NCI-H1930 (cell line): ENCODE data around the gene SH2D4B.

Experiments
- DNase-seq, 2 experiments: peaks; one replicate each; lab custom pipeline; 2025; lab: John Stamatoyannopoulos, UW

SH2D4B gene

DNA sequence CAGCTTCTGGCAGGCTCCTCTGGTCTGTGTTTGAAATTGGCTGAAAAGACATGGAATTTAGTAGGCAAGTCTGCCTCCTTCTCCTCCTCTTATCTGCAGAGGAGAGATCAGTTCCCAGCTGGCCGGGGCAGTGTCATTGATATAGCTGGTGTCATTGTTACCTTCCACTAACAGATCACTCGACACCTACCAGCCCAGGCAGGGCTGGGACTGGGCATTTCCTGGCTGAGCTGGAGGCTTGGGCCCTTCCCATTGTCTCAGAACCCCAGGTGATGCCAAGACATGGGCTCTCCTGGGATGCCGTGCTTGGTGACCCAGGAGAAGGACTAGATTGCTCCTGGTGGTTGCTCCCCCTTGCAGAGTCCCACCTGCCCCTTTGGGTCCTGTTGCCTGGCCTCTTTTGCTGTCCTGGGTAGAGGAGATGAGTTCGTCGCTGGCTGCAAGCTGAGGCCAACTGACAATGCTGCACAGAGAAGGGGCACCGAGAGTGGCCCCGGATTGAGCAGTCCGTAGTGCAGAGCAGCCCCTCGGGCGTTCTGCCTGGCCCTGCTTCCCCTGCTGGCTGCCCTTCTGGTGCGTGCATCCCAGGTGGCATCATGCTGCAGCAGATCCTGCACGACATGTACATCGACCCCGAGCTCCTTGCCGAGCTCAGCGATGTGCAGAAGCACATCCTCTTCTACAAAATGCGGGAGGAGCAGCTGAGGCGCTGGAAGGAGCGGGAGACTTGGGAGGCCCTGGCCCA lies at the start of gene SH2D4B:
Gene SH2D4B, plus strand, starts transcription at position 167 of the 745 bp plus-strand sequence. Its CDS starts 430 bp downstream, at position 597.
- DNase-seq, result no peak

DNA sequence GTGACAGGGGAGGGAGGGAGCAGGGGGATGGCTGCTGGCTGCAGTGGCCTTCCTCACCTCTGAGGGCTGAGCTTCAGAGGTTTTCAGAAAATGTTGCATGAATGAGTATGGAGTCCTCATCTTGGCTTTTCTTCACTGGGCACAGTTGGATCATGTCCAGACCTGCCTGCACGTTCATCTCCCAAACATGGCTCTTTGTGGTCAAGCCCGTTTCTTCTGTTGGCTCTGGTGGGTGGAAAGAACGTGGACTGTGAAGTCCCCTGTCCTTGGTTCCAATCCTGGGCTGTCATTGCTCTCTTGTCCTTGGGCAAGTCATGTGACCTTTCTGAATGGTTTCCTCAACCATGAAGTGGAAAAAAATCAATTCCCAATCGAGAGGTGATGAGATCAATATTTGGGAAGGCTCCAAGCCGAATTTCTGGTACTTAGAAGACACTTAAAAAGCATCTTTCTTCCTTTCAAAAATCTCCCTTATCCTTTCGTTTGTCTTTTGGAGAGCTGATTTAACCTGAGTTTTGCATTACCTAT lies 49.1 kb upstream of the SH2D4B start:
- DNase-seq, result no peak

- DNase-seq, result no peak
Observed at GRCh38 chr10:80489371-80490112, 48.2 kb upstream of the SH2D4B start.

GRCh38 chr10:80491251-80492102 lies 46.2 kb upstream of the SH2D4B start:
- no peak for DNase-seq

DNA sequence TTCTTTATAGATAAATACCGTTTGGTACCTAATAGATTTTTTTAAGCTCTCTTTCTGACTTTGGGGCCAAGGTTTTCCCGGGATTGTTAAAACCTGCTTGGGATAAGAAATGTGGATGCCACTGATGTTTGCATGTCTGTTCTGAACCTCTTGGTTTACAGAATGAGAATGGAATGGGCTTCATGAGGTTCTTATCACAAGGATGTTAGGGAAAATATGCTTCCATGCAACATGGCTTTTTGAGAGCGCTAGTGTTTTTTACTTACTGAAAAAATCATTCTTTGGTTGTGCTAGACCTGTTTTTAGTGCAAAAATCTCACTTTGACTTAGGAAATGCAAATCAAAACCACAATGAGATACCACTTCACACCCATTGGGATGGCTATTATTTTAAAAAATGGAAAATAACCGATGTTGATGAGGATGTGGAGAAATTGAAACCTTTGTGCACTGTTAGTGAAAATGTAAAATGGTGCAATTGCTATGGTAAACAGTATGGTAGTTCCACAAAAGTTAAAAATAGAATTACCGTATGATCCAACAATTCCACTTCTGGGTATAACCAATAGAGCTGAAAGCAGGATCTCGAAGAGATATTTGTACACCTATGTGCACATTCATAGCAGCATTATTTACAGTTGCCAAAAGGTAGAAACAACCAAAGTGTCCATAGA lies 44.7 kb upstream of the SH2D4B start:
- DNase-seq, result no peak

DNA sequence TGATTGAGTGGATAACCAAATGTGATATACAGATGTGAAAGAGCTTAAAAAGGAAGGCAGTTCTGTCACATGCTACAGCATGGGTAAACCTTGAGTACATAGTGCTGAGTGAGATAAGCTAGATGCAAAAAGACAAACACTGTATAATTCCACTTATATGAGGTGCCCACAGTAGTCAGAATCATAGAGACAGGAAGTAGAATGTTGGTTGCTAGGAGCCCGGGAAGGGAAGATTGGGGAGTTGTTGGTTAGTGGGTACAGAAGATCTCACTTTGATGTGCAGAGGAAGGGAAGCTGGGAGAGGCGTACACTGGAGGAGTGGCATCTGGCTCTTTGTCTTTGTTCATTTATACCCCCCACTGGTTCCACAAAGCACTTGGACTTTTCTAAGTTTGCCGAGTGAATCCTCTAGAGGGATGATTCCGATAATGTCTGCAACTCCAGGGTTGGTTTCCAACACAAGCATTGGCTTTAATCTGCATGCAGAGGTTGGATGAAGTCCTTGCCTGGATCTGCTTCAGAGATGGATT lies 44.1 kb upstream of the SH2D4B start:
- DNase-seq, result no peak

DNA sequence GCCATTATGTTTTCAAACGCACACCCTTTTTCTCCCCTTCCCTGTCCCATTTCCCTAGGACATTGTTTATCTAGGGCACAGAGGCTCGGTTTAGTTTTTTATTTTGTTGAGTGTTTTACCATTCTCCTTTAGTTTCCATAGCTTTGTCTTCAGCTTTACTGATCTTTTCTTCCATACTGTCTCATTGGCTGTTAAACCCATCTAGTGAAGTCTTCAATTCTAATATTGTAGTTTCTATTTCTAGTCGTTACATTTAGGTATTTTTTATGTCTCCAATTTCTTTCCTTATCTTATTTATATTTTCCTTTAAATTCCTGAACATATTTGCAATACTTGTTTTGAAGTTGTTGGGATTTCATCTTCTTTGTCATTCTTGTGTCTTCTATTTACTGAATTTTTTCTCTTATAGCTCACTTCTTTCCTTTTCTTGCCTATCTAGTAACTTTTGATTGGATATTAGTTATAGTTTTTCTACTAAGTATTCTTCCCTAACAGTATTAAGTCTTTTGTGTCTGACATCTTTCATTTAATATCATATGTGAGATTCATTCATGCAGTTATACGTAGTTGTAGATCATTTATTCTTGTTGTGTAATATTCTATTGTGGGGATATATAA lies 41.0 kb upstream of the SH2D4B start:
- no peak for DNase-seq

DNA sequence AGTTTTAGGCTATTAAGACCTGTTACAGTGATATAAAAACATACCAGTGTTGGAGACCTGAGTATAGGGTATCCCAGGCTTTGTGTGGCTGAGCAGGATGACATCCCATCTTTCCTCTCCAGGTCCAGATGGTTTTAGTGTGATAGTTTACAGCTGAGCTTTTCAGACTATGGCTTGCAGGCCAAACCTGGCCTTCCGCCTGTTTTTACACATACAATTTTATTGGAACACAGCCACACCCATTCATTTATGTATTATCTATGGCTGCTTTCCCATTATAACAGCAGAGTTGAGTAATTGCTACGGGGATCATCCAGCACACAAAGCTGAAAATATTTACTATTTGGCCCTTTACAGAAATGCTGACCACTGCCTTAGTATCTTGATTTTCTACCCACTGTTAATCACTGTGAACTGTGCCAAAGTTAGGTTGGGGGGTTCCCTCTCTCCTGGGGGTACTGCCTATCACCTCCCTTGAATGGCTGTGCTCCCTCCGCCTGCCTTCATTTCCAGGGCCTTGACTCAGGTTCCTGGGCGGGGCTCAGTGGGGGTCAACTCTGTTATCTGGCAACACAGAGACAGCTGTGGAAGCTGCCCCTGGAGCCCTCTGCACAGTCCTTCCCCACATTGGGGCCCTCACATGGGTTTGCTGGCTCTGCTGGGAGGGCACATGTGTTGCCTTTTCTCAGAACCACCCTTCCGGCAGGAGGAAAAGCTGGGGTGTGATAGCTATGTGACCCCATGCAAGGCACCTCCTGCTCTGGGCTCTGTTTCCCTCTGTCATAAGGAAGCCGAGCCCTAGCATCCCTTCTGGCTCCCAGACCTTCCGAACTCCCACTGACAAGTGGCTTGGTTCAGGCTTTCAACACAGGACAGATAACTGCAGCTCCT lies 40.3 kb upstream of the SH2D4B start:
- DNase-seq, result no peak

DNA sequence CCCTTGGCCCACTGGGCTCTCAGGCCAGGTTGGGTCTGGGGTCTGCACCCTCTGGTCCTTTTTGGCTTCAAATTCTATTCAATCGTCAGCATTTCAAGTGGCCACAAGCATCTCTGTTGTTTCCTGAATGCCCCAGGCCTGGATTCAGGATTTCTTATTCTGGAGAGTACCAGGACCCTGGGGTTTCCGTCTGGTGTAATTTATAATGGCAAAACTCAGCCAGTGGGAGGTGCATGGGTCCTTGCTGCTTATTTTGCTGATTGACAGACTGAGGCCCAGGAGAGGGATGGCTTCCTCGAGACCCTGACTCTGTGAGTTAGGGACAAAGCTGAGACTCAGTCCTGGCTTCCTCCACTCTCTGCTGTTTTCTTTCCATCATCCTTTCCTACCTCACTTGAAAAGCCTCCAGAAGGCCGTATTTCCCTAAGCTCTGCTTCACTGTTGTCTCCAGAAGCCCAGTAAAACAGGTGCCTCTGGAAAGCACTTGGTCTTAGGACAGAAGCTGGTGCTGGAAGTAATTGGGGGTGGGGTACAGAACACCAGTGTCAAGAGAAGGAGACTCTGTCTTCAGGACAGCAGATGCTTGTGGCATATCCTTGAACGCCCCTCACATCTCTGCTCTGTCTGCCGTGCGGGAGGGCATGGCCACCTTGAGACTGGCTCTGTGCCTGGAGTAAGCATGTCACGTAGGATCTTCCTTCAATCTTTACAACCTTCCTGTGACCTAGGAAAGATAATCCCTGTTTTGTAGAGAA lies 39.4 kb upstream of the SH2D4B start:
- DNase-seq, result no peak

- no peak for DNase-seq
Observed at GRCh38 chr10:80498833-80499741, 38.6 kb upstream of the SH2D4B start.

DNA sequence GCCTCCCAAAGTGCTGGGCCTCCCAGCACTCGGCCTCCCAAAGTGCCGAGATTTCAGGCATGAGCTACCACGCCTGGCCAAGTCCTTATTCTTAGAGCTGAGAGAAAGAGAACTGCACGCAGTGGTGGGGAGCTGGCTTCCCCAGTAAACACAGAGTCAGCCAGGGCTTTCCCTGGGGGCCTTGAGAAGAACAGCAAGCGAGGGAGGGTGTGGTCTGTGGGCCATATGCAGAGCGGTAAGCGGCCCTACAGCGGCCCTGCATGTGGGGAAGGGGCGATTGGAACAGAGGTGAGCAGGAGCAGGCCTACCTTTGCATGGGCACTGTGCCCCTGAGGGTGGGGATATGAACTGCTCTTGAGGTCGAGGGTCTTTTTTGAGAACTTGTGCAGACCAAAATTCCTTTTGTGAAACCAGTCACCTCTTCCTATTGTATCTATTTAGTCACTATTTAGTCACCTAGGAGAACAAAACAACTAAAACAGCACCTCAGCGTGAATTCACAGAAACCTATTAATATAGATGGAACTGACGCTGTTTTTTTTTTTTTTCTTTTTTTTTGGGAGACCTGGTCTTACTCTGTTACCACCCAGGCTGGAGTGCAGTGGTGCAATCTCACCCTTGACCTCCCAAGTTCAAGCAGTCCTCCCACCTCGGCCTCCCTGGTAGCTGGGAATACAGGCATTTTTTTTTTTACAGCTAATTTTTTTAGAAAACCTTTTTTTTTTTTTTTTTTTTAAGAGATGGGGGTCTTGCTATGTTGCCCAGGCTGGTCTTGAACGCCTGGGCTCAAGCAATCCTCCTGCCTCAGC lies 36.9 kb upstream of the SH2D4B start:
- no peak for DNase-seq

DNA sequence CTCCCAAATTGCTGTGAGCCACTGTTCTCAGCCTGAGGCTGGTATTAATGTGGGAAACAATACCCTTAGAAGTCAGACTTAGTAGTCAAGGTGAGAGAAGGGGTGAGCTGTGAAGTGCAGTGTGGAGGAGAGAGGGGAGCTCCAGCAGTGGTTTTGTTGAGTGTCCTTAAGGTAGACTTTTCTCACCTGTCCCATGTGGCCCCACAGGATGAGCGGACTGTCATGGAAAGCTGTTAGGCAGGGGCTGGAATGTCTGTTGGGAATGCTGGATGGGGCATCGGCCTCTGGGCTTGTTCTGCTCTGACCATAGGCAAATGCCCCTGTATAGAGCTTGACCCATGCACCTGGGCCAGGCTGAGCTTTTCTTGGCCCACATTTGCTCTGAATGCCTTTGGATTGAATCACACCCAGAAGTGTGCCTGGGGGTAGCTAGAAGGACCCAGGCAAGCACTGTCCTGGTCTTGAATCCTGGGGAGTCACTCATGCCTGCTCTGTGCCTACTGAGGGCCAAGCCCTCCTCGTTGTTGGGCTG lies 36.3 kb upstream of the SH2D4B start:
- no peak for DNase-seq

DNA sequence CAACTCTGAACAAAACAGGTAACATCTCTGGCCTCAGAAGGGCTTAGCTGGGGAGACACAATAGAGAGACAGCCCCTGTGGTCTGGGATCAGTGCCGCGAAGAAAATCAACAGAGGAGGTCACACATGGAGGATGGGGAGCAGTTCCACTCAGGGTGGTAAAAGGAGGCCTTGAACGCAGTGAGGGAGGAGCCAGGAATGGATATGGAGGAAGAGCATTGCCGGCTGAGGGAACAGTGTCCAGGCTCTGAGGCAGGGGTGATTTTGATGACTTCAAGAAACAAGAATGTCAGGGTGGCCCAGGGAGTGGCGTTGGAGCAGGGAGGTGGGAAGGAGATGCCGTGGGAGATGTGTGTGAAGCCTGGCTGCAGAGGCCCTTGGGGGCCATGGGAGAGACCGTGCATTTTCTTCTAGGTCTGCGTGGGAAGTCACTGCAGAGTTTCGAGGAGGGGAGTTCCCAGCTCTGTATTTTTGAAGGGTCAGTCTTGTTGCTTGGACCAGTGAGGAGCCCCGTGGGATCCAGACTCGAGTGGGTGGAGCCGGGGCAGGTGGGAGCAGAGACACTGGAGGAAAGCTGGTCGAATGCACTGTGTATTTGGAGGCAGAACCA lies 35.7 kb upstream of the SH2D4B start:
- no peak for DNase-seq

- DNase-seq, result no peak
Observed at GRCh38 chr10:80502621-80503583, 34.8 kb upstream of the SH2D4B start.

DNA sequence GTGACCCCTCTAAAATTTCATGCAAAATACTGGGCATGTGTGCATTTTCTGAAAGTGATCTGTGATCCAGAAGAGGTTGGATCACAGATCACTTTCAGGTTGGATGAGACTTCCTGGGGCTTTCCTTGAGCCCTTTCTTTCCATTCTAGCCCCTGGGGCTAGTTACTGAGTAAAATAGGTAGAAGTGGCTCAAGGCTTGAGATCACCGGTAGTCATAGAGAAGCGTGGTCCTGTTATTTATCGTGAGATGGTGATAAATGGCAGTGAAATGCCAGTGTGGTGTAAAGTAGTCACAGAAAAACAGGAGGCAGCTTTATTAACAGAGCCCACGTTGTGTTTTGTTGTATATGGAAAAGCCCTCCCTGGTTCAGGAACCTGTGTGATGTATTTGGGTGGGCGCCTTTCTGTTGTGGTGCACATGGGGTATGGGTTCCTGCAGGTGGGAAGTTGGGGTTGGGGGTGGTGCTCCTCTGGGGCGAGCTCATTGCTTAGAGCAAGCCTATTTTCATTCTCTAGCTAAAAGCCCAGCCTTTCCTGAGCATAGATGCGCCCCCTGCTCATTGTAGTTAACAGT lies 34.0 kb upstream of the SH2D4B start:
- no peak for DNase-seq
